Mammary epithelial cell (primary cell): ENCODE data around the gene RECQL.

Experiments used
- EZH2 ChIP-seq: IDR thresholded peaks from 2 replicates; pipeline ENCODE4 v1.6.1; 2012; ENCODE audit warnings: low read length, inconsistent platforms, borderline replicate concordance
- TF ChIP-seq, protein P1 (sequence below), 2 donors: IDR thresholded peaks in 1 of 2; conservative IDR thresholded peaks in 1 of 2; 2 replicates each; pipeline ENCODE4 v1.5.1; 2011 to 2012; ENCODE audit warnings: inconsistent platforms in 2 of 2, low read length in 2 of 2, mild to moderate bottlenecking in 2 of 2, control low read depth in 1 of 2, low read depth in 1 of 2; ENCODE audit not compliant: insufficient read depth in 1 of 2; ENCODE audit errors: extremely low read depth in 1 of 2

DNA sequence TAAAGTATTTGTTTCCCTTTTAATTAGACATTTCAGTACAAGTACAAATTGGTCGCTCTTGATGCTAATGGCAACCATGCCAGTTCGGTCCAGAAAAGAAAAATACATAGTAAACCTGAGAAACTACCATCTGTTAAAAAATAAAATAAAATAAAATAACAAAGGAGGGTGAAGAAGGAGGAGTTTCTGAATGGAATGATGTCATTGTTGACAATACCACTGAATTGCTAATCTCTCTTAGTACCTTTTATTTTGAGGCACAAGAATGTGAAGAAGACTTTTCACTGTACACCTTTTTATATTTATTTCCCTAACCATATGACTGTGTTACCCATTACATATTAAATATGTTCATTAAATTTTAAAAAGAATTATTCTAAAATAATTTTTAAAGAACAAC, 44.1 kb upstream of the RECQL start:
- TF ChIP-seq, protein P1, sequence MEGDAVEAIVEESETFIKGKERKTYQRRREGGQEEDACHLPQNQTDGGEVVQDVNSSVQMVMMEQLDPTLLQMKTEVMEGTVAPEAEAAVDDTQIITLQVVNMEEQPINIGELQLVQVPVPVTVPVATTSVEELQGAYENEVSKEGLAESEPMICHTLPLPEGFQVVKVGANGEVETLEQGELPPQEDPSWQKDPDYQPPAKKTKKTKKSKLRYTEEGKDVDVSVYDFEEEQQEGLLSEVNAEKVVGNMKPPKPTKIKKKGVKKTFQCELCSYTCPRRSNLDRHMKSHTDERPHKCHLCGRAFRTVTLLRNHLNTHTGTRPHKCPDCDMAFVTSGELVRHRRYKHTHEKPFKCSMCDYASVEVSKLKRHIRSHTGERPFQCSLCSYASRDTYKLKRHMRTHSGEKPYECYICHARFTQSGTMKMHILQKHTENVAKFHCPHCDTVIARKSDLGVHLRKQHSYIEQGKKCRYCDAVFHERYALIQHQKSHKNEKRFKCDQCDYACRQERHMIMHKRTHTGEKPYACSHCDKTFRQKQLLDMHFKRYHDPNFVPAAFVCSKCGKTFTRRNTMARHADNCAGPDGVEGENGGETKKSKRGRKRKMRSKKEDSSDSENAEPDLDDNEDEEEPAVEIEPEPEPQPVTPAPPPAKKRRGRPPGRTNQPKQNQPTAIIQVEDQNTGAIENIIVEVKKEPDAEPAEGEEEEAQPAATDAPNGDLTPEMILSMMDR (conservative IDR thresholded peaks at IDR 0.05 in 1 of 2, IDR thresholded peaks at IDR 0.05 in 1 of 2; ENCODE audit: extremely low read depth in 1 of 2, insufficient read depth in 1 of 2, low read depth in 1 of 2, low read length in 2 of 2): no peak
- TF ChIP-seq EZH2: no peak
